ENCODE data around the gene IKZF3.
"Not testable (repeated sequence)": the region's sequence is repeated elsewhere in the genome, so short reads cannot be mapped to it uniquely, and the experiment has no call there.

Gene IKZF3

GRCh38 chr17:39863918-39864746, at the start of gene IKZF3:
IKZF3 (minus strand) TSS chr17:39864312; CDS start chr17:39864126, 186 bp downstream.
- peak; percentile 22 for DNase-seq

- DNase-seq = no peak
Measured at GRCh38 chr17:39908789-39909352, 44.8 kb upstream of the IKZF3 start.

- no peak for DNase-seq
Measured at GRCh38 chr17:39904990-39905288, 40.8 kb upstream of the IKZF3 start.

- no peak for DNase-seq
Measured at GRCh38 chr17:39903158-39903884, 39.2 kb upstream of the IKZF3 start.

- DNase-seq = not testable (repeated sequence)
Measured at GRCh38 chr17:39902027-39902426, 37.9 kb upstream of the IKZF3 start.

- DNase-seq = no peak
Measured at GRCh38 chr17:39899215-39899614, 35.1 kb upstream of the IKZF3 start.

GRCh38 chr17:39898088-39898487, 34.0 kb upstream of the IKZF3 start:
- DNase-seq = no peak

- DNase-seq = no peak
Measured at GRCh38 chr17:39894681-39895376, 30.7 kb upstream of the IKZF3 start.

- DNase-seq = no peak
Measured at GRCh38 chr17:39889200-39889599, 25.1 kb upstream of the IKZF3 start.

GRCh38 chr17:39887078-39887477, 23.0 kb upstream of the IKZF3 start:
- DNase-seq = no peak

- not testable (repeated sequence) for DNase-seq
Measured at GRCh38 chr17:39886102-39886501, 22.0 kb upstream of the IKZF3 start.

GRCh38 chr17:39872751-39873150, 8.6 kb upstream of the IKZF3 start:
- peak; percentile 34 for DNase-seq

- no peak for DNase-seq
Measured at GRCh38 chr17:39871801-39872200, 7.7 kb upstream of the IKZF3 start.

- no peak for DNase-seq
Measured at GRCh38 chr17:39870776-39871175, 6.7 kb upstream of the IKZF3 start.

- no peak for DNase-seq
Measured at GRCh38 chr17:39868554-39868942, 4.4 kb upstream of the IKZF3 start.

GRCh38 chr17:39867880-39868553, 3.9 kb upstream of the IKZF3 start, which contains the start of gene ZPBP2:
ZPBP2 (plus strand) TSS chr17:39868202; CDS start chr17:39868355, 153 bp downstream.
- DNase-seq = no peak

GRCh38 chr17:39867084-39867879, 3.2 kb upstream of the IKZF3 start:
- no peak for DNase-seq

- no peak for DNase-seq
Measured at GRCh38 chr17:39866013-39866730, 2.1 kb upstream of the IKZF3 start.

GRCh38 chr17:39863244-39863917, 731 bp downstream of the IKZF3 start:
- no peak for DNase-seq

- DNase-seq = no peak
Measured at GRCh38 chr17:39861235-39861634, 2.9 kb downstream of the IKZF3 start.
